ENCODE data around the gene ENPP3. TPM values are rescaled to one million over a fixed set of nuclear protein-coding genes. Genes with fewer than 3 reads are reported as not detected.
A peak's percentile ranks its signal among the peaks of the same experiment; 100 is the strongest.

ENPP3 gene
- total RNA-seq, 4 donors from 2014 or later = 0.66 to 5.3 (median 1.3) TPM

GRCh38 chr6:131761762-131762067, 124.6 kb downstream of the ENPP3 start:
- no peak for TF ChIP-seq POLR2A (IDR thresholded peaks at IDR 0.05)
- TF ChIP-seq CTCF (IDR thresholded peaks at IDR 0.05) = no peak
- Histone ChIP-seq H3K9me3 (no peaks in the 10 kb centered on the region), H3K4me3 (no peak overlapping the region), H3K27me3 (no peaks in the 10 kb centered on the region), H3K4me1 (peaks cover 0 to 39% (median 14%) of the 10 kb centered on the region in 4 donors), H3K27ac (no peak overlapping the region), H3K36me3 (no peaks in the 10 kb centered on the region)
- 83 to 88% methylated on average over 1 of the region's 1 CpG for WGBS, 2 donors
- DNase-seq (ENCODE audit: low spot score in 2 of 2) = no peak

- Histone ChIP-seq H3K9me3 (no peaks in the 10 kb centered on the region), H3K27me3 (no peaks in the 10 kb centered on the region), H3K4me3 (no peak overlapping the region), H3K27ac (no peak overlapping the region), H3K4me1 (peaks cover 0 to 43% (median 14%) of the 10 kb centered on the region in 4 donors), H3K36me3 (no peaks in the 10 kb centered on the region)
- DNase-seq (ENCODE audit: low spot score in 2 of 2) = no peak
- 84 to 89% methylated on average over 2 of the region's 2 CpGs for WGBS, 2 donors
- no peak for TF ChIP-seq EP300 (IDR thresholded peaks at IDR 0.05)
- TF ChIP-seq POLR2A (IDR thresholded peaks at IDR 0.05) = no peak
- no peak for TF ChIP-seq CTCF (IDR thresholded peaks at IDR 0.05)
Measured at GRCh38 chr6:131762984-131763383, 125.9 kb downstream of the ENPP3 start.

- H3K27me3 ChIP-seq = no peaks in the 10 kb centered on the region
- TF ChIP-seq CTCF (IDR thresholded peaks at IDR 0.05) = no peak
- no peak for TF ChIP-seq POLR2A (IDR thresholded peaks at IDR 0.05)
- no peak for TF ChIP-seq EP300 (IDR thresholded peaks at IDR 0.05)
- 36 to 91% methylated on average over 1 of the region's 1 CpG for WGBS, 2 donors
- H3K4me1 ChIP-seq = peaks cover 0 to 43% (median 14%) of the 10 kb centered on the region in 4 donors
- no peak for DNase-seq (ENCODE audit: low spot score in 2 of 2)
- H3K9me3 ChIP-seq = no peaks in the 10 kb centered on the region
- H3K27ac ChIP-seq = peak overlapping the region in 1 of 4 donors; percentile 19
- H3K36me3 ChIP-seq = no peaks in the 10 kb centered on the region
- no peak overlapping the region for H3K4me3 ChIP-seq
Measured at GRCh38 chr6:131763749-131764148, 126.6 kb downstream of the ENPP3 start.

- 42 to 51% methylated on average over 4 of the region's 4 CpGs for WGBS, 2 donors
- H3K4me3 ChIP-seq = no peak overlapping the region
- H3K27me3 ChIP-seq = no peaks in the 10 kb centered on the region
- no peaks in the 10 kb centered on the region for H3K36me3 ChIP-seq
- DNase-seq (ENCODE audit: low spot score in 2 of 2) = no peak
- TF ChIP-seq POLR2A (IDR thresholded peaks at IDR 0.05) = no peak
- peaks cover 0 to 43% (median 14%) of the 10 kb centered on the region in 4 donors for H3K4me1 ChIP-seq
- no peaks in the 10 kb centered on the region for H3K9me3 ChIP-seq
- peak overlapping the region in 1 of 4 donors; percentile 19 for H3K27ac ChIP-seq
Measured at GRCh38 chr6:131764350-131764749, 127.2 kb downstream of the ENPP3 start.

- Histone ChIP-seq H3K9me3 (no peaks in the 10 kb centered on the region), H3K27ac (peak overlapping the region; percentile 15 to 82 (median 39)), H3K4me3 (no peak overlapping the region), H3K36me3 (no peaks in the 10 kb centered on the region), H3K4me1 (peaks cover 0 to 38% (median 8%) of the 10 kb centered on the region in 4 donors), H3K27me3 (no peaks in the 10 kb centered on the region)
- WGBS, 2 donors = 41 to 47% methylated on average over 9 of the region's 9 CpGs
- DNase-seq (ENCODE audit: low spot score in 2 of 2) = no peak
- TF ChIP-seq POLR2A (IDR thresholded peaks at IDR 0.05) = no peak
- TF ChIP-seq CTCF (IDR thresholded peaks at IDR 0.05) = no peak
- peak in 1 of 2 donors; percentile 27 for TF ChIP-seq EP300 (IDR thresholded peaks at IDR 0.05)
Measured at GRCh38 chr6:131765081-131765803, 128.1 kb downstream of the ENPP3 start.
